Fibroblast of skin of back (primary cell): Measurements from ENCODE around the gene MAP3K14.

ENCODE experiments used
- DNase-seq: peaks from one replicate; pipeline ENCODE4 v3.0.0-alpha.2; 2013

MAP3K14 gene

GRCh38 chr17:45298546-45299285 is 18.1 kb downstream of the MAP3K14 start:
- DNase-seq: peak; percentile 63

DNA sequence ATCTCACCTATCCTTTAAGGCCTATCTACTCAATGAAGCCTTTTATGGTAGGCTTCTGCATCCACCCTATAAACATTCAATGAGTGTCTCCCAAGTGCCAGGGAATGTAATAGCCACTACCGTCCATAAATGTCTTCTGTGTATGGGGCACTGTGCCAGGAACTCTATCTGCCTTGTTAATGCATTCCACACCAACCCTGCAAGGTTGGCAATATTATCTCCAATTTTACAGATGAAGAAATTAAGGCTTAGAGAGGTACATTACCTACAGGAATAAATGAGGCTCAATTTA is 20.0 kb downstream of the MAP3K14 start:
- no peak for DNase-seq

GRCh38 chr17:45296003-45296832 is 20.6 kb downstream of the MAP3K14 start:
- peak; percentile 77 for DNase-seq

GRCh38 chr17:45294506-45294905 is 22.3 kb downstream of the MAP3K14 start:
- DNase-seq: peak; percentile 81

DNA sequence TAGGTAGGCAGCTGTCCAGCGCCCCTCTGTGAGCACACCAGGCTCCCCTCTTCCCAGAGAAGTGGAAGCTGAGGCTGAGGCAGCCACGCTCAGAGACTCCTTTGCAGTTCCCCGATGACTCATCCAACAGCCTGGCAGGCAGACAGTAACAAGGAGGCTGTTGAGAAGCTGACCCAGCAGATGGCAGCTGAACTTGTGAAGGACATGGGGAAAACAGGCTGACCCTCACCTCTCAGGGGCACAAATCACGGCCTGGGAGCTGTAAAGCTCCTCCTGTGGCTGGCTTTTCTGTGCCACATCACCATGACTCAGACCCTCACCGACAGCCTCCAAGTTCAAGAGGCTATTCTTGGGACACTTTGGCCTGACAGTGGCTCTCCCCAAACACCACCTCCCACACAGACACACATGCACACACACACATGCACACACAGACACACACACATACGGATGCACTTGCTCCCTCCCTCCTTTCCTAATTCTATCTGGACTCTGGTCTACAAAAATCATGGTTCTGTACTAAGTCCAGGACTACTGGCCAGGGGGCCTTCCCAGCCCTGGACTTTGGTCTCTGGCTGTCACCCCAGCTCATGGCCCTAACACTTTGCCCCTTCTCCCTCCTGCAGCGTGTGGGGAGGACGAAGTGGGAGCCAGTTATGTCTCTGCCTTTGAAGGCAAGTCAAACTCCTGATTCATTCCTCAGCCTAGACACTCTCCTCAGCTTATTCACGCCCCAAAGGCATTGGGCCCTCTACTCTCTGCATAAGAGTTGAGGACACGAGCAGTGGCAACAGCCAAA is 23.2 kb downstream of the MAP3K14 start:
- peak; percentile 90 for DNase-seq

DNA sequence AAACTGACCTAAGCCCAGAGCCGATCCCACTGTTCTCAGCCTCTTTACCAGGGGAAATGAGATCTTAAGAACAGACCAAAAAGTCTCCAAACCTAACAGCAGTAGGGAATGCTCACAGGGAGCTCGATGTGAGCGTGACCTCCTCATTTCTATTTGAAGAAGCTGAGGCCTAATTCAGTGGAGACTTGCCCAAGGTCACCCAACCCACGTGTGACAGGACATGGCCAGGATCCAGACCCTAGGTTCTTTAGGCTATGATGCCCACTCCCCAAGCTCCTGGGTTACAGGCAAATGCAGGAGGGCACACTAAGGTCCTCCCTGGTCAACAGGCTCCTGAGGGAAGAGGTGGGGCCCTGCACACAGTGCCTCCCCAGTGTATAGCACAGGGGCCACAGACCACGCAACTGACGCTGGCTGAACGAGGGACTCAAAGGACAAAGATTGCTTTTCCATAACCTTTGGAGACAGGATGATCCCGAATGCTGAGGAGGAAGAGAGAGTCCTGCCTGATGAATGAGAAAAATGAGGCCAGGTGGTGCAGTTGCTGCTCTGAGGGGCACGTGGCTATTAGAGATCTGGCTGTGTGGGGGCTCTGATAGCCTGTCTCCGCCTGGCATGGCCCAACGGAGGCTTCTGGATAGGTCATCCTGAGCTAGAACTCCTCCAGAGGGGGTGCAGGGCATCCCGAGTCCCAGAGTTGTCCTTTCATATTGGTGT is 24.0 kb downstream of the MAP3K14 start:
- no peak for DNase-seq

GRCh38 chr17:45291171-45291805 is 25.5 kb downstream of the MAP3K14 start:
- no peak for DNase-seq

- DNase-seq: no peak
These were observed 26.5 kb downstream of the MAP3K14 start for GRCh38 chr17:45290269-45290765.

GRCh38 chr17:45289301-45290268 is 27.2 kb downstream of the MAP3K14 start:
- DNase-seq: no peak

DNA sequence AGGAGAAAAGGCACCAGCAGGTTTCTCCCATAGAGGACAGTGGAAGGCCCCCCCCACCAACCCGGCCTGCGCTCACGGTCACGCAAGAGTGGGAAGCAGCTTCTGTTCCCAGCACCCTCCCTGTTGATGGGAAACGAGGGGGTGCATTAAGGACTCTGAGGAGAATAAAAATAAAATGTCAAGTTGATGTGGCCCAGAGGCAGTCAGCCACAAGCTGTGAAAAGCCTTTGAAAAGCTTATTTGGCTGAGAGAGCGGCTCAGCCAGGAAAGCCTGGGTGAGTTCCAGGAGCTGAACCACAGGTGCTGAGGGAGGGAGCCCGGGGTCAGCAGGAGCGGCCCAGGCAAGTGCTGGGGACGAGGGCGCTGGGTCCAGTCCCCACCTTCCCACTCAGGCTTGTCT is 28.0 kb downstream of the MAP3K14 start:
- DNase-seq: no peak

DNA sequence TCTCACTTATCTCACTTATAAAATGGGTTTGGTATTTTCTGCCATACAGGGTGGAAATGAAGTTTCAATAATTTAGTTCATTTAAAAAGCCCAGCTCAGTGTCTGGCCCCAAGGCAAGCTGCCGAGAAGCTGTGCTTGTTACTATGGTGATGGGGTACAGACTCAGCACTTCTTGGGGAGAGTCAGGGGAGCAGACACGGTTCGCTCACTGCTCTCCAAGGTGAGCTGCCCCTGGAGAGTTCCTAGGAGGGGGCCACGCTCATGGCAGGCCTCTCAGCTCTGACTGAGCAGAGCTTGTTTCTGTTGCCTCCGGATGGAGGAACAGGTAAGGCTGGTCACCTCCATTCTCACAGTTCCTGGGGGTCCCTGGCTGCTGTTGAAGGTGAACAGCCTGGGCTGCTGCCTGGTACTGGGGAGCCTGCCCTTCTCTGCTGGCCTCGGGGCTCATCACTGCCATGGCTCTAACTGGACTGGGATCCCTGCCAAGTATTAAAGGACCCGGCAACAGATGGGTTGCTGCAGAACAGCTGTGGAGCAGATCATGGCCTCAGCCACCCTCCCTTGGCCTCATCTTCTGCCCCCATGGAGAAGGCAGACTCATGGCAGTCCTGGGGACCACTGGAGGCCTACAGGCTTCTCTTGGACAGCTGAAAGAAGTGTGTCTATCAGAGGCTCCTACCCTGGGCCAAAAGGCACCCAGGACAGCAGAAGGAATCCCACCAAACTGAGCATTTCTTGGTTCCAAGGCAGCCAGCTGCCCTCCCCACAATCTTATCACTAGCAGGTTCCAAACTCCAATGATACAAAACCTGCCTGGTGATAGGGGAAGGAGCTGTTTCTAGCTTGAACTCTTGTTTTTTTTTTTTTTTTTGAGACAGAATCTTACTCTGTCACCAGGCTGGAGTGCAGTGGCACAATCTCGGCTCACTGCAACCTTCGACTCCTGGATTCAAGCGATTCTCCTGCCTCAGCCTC is 29.0 kb downstream of the MAP3K14 start:
- DNase-seq: no peak

DNA sequence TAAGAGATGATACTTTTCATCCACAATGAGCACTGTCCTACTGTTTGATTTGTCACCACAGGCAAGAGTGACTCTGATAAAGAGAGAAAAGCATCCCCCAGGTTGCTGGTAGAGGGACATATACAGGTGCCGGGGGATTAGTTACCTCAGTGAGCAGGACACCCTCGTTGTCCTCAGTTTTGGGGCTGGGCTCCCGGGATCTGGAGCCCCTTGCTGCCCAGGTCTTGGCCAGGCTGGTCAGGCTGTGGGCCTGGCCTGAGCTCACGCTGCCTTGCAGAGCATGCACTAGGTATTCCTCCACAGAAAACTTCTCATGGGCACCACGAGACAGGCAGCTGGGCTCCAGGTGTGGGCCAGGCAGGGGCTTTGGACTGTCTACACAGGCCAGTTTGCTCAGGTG is 30.5 kb downstream of the MAP3K14 start:
- DNase-seq: no peak

GRCh38 chr17:45284176-45285140 is 32.4 kb downstream of the MAP3K14 start:
- DNase-seq: no peak

GRCh38 chr17:45283711-45284110 is 33.1 kb downstream of the MAP3K14 start:
- DNase-seq: no peak

DNA sequence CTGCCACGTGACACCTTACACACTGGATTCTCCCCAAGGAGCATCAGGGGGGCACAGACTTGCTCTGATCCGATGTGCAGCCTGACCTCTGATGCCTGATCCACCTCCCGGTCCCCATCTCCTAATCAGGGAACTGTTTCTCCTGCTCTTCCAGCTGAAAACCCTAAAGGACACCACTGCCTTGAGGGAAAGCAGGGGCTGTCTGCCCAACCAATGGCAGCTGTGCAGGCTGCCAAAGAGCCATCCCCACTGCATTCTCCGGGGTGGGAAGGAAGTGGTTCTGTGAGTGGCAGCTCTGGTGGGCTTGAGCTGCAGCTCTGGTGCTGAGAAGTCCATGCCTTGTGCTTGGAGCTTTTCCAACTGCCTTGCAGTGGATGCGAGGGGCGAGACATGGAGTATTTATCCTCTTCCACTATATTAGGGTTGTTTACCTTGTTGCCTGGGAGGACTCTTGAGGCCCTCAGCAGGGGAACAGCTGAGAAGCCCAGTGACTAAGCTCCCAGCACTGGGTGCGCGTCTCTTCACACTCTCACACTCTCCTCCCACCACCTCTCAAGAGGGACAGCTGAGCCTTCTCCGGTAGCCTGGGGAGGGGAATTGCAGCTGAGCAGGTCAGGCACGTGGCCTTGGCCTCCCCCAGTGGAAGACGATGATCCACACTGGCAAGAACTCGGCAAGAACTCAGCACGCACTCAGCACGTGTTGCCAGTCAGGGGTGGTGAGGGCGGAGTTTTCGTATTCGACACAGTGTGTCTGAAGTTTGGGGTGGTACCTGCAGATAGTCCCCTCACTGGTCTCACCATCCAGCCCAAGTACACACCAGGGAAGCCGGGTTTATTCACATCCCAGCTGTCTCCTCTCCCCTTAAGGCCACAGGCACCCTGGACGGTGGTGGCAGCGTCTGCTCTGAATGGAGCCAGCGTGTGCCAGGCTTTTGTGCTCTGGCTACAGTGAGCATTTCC is 33.9 kb downstream of the MAP3K14 start:
- peak; percentile 66 for DNase-seq

GRCh38 chr17:45279898-45280297 is 36.9 kb downstream of the MAP3K14 start:
- no peak for DNase-seq

DNA sequence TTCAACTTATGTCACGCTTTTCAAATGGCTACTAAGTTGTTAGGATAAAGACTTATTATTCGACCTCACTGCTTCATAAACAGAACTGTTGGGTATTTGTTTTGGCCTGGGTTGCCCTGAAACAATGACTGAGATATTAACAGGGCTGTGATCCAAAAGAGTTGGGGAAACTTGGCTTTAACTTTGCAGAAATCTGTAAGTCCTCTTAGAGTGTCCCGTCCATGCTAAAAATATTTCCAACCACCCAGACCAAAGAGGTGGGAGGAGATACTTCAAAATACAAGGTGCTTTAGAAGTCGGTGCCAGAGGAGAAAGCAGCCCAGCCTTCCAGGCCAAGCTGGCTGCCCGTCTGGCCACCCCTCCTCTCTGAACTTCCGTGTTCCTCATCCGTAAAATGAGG is 38.8 kb downstream of the MAP3K14 start:
- DNase-seq: no peak
